DMS153 (cell line): ENCODE measurements around the gene PSMA2.
A peak's percentile ranks its signal among the peaks of the same experiment; 100 is the strongest.

Source experiments
- DNase-seq: peaks from one replicate; lab custom pipeline; 2025; lab: John Stamatoyannopoulos, UW

PSMA2 gene

GRCh38 chr7:42940985-42941847, 9.2 kb upstream of the PSMA2 start:
- DNase-seq: peak; percentile 61

GRCh38 chr7:42939457-42940240, 7.7 kb upstream of the PSMA2 start:
- no peak for DNase-seq

GRCh38 chr7:42935861-42936260, 3.9 kb upstream of the PSMA2 start:
- no peak for DNase-seq

GRCh38 chr7:42934291-42934690, 2.3 kb upstream of the PSMA2 start:
- no peak for DNase-seq

GRCh38 chr7:42932811-42933591, 1.0 kb upstream of the PSMA2 start:
- no peak for DNase-seq

GRCh38 chr7:42931447-42931833, 534 bp downstream of the PSMA2 start:
- DNase-seq: no peak

GRCh38 chr7:42930889-42931288, 1.1 kb downstream of the PSMA2 start:
- DNase-seq: no peak

GRCh38 chr7:42929449-42929848, 2.5 kb downstream of the PSMA2 start:
- no peak for DNase-seq

GRCh38 chr7:42928754-42929153, 3.2 kb downstream of the PSMA2 start:
- no peak for DNase-seq

- no peak for DNase-seq
These were observed 5.8 kb downstream of the PSMA2 start for GRCh38 chr7:42926204-42926603.

GRCh38 chr7:42925630-42926029, 6.3 kb downstream of the PSMA2 start:
- no peak for DNase-seq

- no peak for DNase-seq
These were observed 7.6 kb downstream of the PSMA2 start for GRCh38 chr7:42924223-42924838.

- no peak for DNase-seq
These were observed 9.8 kb downstream of the PSMA2 start for GRCh38 chr7:42922017-42922753.

- DNase-seq: no peak
These were observed 16.6 kb downstream of the PSMA2 start for GRCh38 chr7:42915356-42915755.

GRCh38 chr7:42914421-42915045, 17.4 kb downstream of the PSMA2 start:
- no peak for DNase-seq

GRCh38 chr7:42914009-42914408, 18.0 kb downstream of the PSMA2 start:
- no peak for DNase-seq

GRCh38 chr7:42913591-42913990, 18.4 kb downstream of the PSMA2 start:
- DNase-seq: no peak

- peak; percentile 97 for DNase-seq
These were observed 20.2 kb downstream of the PSMA2 start, which contains the start of gene C7orf25 for GRCh38 chr7:42911454-42912447. Gene C7orf25, minus strand, starts transcription at chr7:42912070. Its CDS starts 1,170 bp downstream, at chr7:42910900.

GRCh38 chr7:42910306-42910705, 21.7 kb downstream of the PSMA2 start:
- DNase-seq: no peak
